GM18498 (cell line): Measurements from ENCODE around the gene MPPED1.

ENCODE experiments used
- ATAC-seq: cut with Tn5 transposase; IDR thresholded peaks from one replicate; pipeline ENCODE4 v1.9.1; 2021; ENCODE audit warnings: mild to moderate bottlenecking, moderate library complexity; ENCODE audit not compliant: unreplicated experiment

MPPED1 gene

GRCh38 chr22:43411869-43412807, at the start of gene MPPED1:
TSS of gene MPPED1 (plus strand) at chr22:43412014. CDS start at chr22:43424986, 12,972 bp downstream.
- ATAC-seq: no peak

GRCh38 chr22:43363315-43364168, 48.3 kb upstream of the MPPED1 start:
- ATAC-seq: no peak

- no peak for ATAC-seq
Measured at GRCh38 chr22:43364169-43364435, 47.7 kb upstream of the MPPED1 start.

- ATAC-seq: no peak
Measured at GRCh38 chr22:43365715-43366440, 45.9 kb upstream of the MPPED1 start.

- no peak for ATAC-seq
Measured at GRCh38 chr22:43370036-43370435, 41.8 kb upstream of the MPPED1 start.

- no peak for ATAC-seq
Measured at GRCh38 chr22:43375951-43376455, 35.8 kb upstream of the MPPED1 start.

- ATAC-seq: peak; percentile 62
Measured at GRCh38 chr22:43376765-43377547, 34.9 kb upstream of the MPPED1 start.

GRCh38 chr22:43377548-43377895, 34.3 kb upstream of the MPPED1 start:
- ATAC-seq: no peak

GRCh38 chr22:43377896-43378704, 33.7 kb upstream of the MPPED1 start:
- peak; percentile 77 for ATAC-seq

- ATAC-seq: no peak
Measured at GRCh38 chr22:43381693-43382092, 30.1 kb upstream of the MPPED1 start.

- no peak for ATAC-seq
Measured at GRCh38 chr22:43384863-43385262, 27.0 kb upstream of the MPPED1 start.

GRCh38 chr22:43385770-43386641, 25.8 kb upstream of the MPPED1 start:
- peak; percentile 48 for ATAC-seq

GRCh38 chr22:43387815-43388214, 24.0 kb upstream of the MPPED1 start:
- no peak for ATAC-seq

- no peak for ATAC-seq
Measured at GRCh38 chr22:43388420-43388851, 23.4 kb upstream of the MPPED1 start.

- ATAC-seq: no peak
Measured at GRCh38 chr22:43389227-43389836, 22.5 kb upstream of the MPPED1 start.

- no peak for ATAC-seq
Measured at GRCh38 chr22:43390166-43390565, 21.6 kb upstream of the MPPED1 start.

GRCh38 chr22:43390872-43391271, 20.9 kb upstream of the MPPED1 start:
- ATAC-seq: no peak

- no peak for ATAC-seq
Measured at GRCh38 chr22:43391306-43391705, 20.5 kb upstream of the MPPED1 start.
